Measurements from ENCODE around the gene WDFY4.

DNA sequence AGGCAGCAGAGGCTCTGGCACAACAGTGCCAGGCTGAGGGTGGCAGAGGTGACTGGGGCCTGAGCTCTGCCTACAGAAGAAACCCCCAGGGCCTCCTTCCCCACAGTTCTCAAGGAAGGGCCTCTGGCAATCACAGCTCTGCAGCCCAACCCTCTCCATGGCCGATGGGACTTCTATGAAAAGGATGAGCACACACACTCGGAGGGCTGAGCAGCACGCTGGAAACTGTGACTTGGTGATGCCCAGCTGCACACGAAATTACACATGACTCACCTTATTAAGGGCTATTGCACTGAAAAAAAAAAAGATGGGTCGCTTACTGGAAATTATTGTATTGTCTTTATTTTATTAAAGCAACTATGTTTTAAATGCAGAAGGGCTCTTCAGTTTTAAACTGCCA, 297.9 kb downstream of the WDFY4 start:
- TF ChIP-seq TOX (CRISPR knock-in tag; IDR thresholded peaks at IDR 0.05; ENCODE audit: borderline replicate concordance) (no peak), ZNF8 (CRISPR knock-in tag; IDR thresholded peaks at IDR 0.05) (no peak), ZFP30 (CRISPR knock-in tag; IDR thresholded peaks at IDR 0.05) (no peak), ARNTL (CRISPR knock-in tag; IDR thresholded peaks at IDR 0.05; ENCODE audit: borderline replicate concordance, low read depth) (no peak), ESRRG (CRISPR knock-in tag; IDR thresholded peaks at IDR 0.05) (no peak), BACH2 (CRISPR knock-in tag; IDR thresholded peaks at IDR 0.05; ENCODE audit: borderline replicate concordance) (no peak), GLIS3 (CRISPR knock-in tag; IDR thresholded peaks at IDR 0.05) (no peak), CSDC2 (CRISPR knock-in tag; IDR thresholded peaks at IDR 0.05) (no peak), RARB (CRISPR knock-in tag; IDR thresholded peaks at IDR 0.05) (no peak)
- TF ChIP-seq, protein P1, sequence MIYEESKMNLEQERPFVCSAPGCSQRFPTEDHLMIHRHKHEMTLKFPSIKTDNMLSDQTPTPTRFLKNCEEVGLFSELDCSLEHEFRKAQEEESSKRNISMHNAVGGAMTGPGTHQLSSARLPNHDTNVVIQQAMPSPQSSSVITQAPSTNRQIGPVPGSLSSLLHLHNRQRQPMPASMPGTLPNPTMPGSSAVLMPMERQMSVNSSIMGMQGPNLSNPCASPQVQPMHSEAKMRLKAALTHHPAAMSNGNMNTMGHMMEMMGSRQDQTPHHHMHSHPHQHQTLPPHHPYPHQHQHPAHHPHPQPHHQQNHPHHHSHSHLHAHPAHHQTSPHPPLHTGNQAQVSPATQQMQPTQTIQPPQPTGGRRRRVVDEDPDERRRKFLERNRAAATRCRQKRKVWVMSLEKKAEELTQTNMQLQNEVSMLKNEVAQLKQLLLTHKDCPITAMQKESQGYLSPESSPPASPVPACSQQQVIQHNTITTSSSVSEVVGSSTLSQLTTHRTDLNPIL (CRISPR knock-in tag; IDR thresholded peaks at IDR 0.05; ENCODE audit: low read depth): no peak
